Measurements from ENCODE around the gene ABHD2.

DNA sequence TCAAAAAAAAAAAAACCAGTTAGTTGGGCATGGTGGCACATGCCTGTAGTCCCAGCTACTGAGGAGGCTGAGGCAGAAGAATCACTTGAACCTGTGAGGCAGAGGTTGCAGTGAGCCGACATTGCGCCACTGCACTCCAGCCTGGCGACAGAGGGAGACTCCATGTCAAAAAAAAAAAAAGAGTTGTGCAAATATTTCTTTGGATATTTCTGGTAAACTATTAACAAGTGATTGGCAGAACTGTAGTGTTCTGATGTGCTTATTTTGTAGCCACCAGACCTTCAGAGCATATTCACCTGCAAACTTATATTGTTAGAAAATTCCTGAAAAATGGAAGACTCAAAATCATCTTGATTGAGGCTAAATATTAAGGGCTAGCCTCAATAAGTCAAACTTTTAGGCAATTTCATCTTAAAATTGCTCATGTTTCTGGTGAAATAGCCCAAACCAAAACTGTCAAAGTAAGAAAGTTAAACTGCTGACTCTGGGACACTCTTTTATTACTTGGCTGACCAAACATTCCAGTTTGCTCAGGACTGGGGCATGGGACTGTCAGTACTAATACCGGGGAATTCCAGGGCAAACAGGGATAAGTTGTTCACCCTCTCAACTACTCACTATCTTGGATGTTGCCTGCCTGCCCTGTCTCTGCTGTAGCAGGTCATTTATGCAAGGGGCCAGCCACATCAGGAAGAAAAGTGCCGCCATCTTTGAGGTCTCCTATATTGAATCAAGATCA lies 37.0 kb downstream of the ABHD2 start:
- TF ChIP-seq, protein P1, sequence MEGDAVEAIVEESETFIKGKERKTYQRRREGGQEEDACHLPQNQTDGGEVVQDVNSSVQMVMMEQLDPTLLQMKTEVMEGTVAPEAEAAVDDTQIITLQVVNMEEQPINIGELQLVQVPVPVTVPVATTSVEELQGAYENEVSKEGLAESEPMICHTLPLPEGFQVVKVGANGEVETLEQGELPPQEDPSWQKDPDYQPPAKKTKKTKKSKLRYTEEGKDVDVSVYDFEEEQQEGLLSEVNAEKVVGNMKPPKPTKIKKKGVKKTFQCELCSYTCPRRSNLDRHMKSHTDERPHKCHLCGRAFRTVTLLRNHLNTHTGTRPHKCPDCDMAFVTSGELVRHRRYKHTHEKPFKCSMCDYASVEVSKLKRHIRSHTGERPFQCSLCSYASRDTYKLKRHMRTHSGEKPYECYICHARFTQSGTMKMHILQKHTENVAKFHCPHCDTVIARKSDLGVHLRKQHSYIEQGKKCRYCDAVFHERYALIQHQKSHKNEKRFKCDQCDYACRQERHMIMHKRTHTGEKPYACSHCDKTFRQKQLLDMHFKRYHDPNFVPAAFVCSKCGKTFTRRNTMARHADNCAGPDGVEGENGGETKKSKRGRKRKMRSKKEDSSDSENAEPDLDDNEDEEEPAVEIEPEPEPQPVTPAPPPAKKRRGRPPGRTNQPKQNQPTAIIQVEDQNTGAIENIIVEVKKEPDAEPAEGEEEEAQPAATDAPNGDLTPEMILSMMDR (conservative IDR thresholded peaks at IDR 0.05; ENCODE audit: low read depth, low read length), result no peak
- no peak for TF ChIP-seq EZH2 (IDR thresholded peaks at IDR 0.05; ENCODE audit: borderline replicate concordance, low read depth, low read length, poor library complexity, severe bottlenecking)
